ENCODE results near the gene PRSS22.

DNA sequence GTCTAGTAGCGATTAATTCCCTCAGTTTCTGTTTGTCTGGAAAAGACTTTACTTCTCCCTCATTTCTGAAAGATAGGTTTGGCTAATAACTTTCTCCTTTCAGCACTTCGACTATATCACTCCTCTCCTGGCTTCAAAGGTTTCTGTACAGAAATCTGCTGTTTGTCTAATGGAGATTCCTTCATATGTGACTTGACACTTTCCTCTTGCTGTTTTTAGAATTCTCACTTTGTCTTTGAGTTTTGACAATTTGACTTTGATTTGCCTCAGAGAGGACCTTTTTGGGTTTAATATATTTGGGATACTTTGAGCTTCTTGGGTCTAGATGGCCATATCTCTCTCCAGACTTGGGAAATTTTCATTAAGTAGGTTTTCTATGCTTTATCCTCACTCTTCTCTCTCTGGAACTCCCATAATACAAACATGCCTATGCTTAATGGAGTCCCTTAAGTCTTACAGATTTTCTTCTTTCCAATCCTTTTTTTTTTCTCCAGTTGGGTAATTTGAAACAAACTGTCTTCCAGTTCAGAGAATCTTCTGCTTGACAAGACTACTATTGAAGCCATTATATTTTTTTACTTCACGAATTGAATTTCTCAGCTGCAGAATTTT lies 48.7 kb downstream of the PRSS22 start:
- TF ChIP-seq, protein P1, sequence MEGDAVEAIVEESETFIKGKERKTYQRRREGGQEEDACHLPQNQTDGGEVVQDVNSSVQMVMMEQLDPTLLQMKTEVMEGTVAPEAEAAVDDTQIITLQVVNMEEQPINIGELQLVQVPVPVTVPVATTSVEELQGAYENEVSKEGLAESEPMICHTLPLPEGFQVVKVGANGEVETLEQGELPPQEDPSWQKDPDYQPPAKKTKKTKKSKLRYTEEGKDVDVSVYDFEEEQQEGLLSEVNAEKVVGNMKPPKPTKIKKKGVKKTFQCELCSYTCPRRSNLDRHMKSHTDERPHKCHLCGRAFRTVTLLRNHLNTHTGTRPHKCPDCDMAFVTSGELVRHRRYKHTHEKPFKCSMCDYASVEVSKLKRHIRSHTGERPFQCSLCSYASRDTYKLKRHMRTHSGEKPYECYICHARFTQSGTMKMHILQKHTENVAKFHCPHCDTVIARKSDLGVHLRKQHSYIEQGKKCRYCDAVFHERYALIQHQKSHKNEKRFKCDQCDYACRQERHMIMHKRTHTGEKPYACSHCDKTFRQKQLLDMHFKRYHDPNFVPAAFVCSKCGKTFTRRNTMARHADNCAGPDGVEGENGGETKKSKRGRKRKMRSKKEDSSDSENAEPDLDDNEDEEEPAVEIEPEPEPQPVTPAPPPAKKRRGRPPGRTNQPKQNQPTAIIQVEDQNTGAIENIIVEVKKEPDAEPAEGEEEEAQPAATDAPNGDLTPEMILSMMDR (conservative IDR thresholded peaks at IDR 0.05; ENCODE audit: low read length): no peak
- no peak for TF ChIP-seq EZH2phosphoT487 (IDR thresholded peaks at IDR 0.05; ENCODE audit: borderline replicate concordance, low read depth, low read length)
